Activated effector memory CD4-positive, alpha-beta T cell treated with Interleukin-2 at 50 U/mL for 16 hours (primary cell): ENCODE data around the gene RALGPS1.

Experiments
- DNase-seq: peaks from one replicate; pipeline ENCODE4 v3.0.0-alpha.2; 2020

RALGPS1 gene

DNA sequence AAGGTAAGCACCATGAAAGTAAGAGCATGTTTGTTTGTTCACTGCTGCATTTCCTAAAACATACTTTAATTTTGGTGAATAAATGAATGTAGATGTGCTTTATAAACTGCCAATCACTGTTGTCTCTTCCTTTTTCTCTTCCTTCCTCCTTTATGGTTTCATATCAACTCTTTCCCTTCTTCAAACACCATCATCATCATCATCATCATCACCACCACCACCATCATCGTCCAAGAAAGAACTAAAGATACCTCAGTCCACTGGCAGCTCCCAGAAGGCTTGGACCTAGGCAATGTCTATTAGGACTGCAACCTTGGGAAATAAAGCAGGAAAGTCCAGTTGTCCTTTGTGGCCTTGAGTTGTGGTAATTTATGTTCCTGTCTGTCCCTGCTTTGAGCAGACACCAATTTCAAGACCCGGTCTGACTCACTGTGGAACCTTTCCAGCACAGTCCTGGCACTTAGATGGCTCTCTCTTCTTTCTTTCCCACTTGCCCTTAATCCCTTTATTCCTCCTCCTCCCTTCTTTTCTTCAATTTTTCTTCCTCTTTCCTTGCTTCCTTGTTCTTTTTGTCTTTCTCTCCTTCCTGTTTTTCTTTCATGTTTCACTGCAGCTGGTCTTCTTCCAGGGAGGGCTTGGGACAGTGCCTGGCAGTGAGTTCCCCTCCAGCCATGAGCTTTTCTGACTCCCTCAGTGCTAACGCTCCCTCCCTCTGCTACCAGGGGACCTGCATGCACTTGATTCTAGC lies 108.5 kb downstream of the RALGPS1 start:
- DNase-seq, result no peak

- no peak for DNase-seq
Observed at GRCh38 chr9:127025042-127025441, 110.5 kb downstream of the RALGPS1 start.

GRCh38 chr9:127027694-127028093 lies 113.1 kb downstream of the RALGPS1 start:
- DNase-seq, result no peak

GRCh38 chr9:127029548-127029947 lies 115.0 kb downstream of the RALGPS1 start:
- no peak for DNase-seq

GRCh38 chr9:127030814-127031740 lies 116.5 kb downstream of the RALGPS1 start:
- DNase-seq, result no peak

- no peak for DNase-seq
Observed at GRCh38 chr9:127032256-127032655, 117.7 kb downstream of the RALGPS1 start.

DNA sequence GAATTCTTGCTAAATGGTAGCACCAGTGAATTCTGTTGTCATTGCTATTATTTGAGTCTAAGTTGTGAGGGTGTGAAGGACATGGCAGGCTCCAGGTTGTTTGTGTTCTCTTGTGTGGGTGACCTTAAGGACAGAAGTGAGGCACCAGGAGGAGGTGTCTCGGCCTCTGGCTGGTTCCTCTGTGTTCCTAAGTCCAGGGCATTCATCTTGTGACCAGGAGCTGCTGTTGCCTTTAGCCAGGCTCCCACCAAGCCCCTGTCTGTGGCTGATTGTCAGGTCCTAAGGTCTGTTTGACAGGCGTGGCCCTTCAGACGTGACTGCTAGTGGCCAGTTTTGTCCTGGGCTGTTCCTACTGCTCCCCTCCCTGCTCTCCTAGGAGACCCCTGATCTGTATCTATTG lies 118.5 kb downstream of the RALGPS1 start:
- no peak for DNase-seq

- DNase-seq, result no peak
Observed at GRCh38 chr9:127033789-127034188, 119.2 kb downstream of the RALGPS1 start.

DNA sequence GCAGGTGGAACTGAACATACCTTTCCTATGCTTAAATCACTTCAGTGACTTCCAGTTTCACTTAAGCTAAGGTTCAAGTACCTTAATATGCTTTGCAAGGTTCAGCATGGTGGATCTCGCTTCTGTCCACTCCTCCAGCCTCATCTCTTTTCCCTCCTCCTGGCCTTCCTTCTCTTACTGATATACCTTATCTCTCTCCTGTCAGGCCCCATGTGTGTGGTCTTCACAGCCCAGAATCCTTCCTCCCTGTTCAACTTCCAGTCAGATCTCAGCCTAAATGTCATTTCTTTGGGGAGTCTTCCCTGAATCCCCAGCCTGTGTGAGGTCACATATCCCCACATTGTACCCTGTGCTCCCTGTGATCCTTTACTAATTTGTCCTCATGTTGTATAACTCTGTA lies 120.1 kb downstream of the RALGPS1 start:
- no peak for DNase-seq

- DNase-seq, result no peak
Observed at GRCh38 chr9:127035423-127035822, 120.8 kb downstream of the RALGPS1 start.

DNA sequence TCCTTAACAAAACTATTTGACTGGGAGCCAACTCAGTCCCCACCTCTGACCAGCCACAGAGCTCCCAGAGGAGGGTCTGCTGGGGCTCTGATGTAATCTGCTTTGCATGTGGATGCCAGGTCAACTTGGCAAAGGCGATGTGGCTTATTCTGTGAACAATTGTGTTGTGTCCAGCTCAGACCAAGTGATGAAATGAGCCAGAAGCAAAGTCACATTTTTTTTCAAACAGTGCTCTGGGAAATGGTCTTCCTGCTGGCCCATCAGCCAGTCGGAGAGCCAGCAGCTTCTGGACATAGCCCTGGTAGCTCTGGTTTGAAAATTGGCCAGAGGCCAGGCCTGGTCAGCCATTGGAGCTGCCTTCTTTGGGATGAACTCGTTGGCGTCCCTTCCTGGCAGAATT lies 121.4 kb downstream of the RALGPS1 start:
- no peak for DNase-seq

DNA sequence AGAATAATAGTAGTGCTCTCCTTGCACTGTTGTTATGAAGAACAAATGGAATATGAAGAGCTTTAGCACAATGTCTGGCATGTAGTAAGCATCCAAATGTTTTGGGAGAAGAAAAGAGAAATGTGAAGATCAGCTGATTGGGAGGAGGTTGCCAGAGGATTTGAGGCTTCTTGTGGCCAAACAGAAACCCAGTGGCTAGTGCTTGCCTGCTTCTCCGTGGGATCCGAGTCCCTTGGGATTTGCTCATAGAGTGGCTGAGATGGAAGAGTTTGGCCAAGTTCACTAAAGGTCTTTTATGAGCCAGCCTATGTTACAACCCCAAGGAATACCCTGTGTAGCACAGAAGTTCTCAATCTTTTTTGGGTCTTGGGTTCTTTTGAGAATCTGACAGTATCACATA lies 121.9 kb downstream of the RALGPS1 start:
- DNase-seq, result no peak

DNA sequence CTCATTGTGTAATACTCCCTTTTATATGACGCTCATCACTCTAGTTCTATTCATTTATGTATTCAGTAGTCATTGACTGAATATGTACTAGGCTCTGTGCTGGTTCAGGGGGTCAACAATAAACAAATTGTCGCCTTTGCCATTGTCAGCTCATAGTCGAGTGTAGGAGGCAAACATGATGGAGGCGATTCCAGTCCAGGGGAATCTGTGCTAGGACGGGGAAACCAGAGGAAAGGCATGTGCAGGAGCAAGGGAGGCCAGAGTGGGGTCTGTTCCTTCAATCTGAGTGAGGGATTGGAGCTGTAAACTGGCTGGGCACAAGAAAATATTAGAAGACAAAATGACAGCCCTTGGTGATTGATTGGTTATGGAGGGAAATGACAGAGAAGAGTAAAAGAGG lies 123.9 kb downstream of the RALGPS1 start:
- DNase-seq, result no peak

DNA sequence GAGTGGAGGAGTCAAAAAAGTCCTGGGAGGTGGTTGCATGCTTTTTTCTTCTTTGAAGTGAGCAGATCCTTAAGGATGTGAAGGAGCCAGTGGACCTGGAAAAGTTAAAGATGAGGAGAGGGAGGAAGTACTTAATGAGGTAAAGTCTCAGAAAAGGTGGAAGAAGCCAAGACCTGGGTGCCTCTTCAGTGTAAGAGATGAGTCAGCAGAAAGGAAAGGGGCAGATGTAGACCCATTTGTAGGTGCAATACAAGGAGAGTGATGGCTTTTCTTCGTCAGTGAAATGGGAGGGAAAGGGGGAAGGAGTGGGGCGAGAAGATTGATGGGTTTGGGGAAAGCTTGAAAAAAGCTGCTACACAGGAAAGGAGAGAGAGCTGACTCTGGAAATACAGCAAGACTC lies 124.9 kb downstream of the RALGPS1 start:
- DNase-seq, result no peak

DNA sequence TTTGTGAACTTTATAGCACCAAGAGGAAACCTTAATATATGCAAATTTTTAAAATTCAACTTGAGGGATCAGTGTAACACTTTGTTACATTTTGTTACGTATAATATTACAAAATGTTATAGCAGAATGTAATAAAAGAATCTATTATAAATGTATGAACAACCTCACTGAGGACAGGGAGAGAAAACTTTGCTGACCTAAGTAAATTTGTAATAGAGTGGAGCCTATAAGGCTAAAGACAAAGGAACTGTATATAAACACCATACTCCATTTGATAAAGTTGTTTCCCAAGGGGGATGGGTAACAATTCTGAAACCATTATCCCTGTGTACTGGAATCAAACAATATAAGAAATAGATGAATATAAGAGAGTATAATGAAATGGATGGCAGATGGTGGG lies 130.6 kb downstream of the RALGPS1 start:
- no peak for DNase-seq

GRCh38 chr9:127047971-127048370 lies 133.4 kb downstream of the RALGPS1 start:
- DNase-seq, result no peak

GRCh38 chr9:127049044-127049443 lies 134.5 kb downstream of the RALGPS1 start:
- DNase-seq, result peak; percentile 14

GRCh38 chr9:127049581-127049980 lies 135.0 kb downstream of the RALGPS1 start:
- no peak for DNase-seq

GRCh38 chr9:127050152-127050551 lies 135.6 kb downstream of the RALGPS1 start:
- no peak for DNase-seq

DNA sequence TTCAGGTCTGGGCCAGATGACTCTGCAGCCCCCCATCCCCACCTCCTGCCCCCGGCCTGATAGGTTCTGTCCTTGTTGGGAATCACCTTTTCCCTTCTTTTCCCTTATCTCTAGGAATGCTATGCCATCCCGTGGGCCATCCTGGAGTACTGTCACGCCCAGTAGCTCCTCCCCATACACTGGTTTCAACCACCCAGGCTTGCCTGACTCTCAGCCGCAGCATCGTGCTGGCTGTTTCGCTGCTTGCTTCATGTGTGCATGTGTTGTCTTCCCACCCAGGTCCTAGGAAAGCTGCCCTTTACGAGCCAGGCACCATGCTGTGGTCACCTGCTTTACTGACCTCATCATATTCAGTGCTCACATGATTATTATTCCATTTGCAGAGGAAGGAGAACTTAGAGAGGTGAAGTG lies 136.0 kb downstream of the RALGPS1 start:
- no peak for DNase-seq

DNA sequence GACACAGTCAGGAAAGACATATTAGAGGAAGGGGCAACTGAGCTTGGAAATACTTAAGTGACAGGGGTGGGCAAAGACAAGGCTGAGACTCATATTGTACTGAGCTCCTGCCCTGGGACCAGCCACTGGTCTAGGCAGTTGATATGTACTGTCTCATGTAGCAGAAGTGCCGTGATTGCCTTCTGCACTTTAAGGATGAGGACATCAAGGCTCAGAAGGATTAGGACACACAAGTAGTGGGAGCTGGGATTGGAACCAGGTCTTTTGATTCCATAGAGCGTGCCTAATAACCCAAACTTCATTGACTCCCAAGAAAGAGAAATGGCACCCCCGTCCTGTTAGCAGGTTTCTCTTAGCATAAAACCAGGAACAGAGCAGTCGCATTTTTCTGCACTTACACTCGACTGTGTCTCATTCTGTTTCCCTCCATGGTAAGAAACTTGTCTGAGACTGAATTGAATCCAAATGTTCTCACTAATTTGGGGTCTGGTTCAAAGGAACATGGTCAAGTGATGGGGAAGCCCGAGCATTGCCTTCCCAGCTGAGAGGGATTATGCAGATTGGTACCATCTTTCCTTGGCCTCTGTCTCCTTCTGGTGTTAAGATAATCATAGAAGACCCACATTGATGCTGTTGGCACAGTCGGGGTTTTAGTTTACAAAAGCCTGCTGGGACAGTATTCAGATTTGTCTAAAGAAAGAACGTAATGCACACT lies 137.5 kb downstream of the RALGPS1 start:
- DNase-seq, result no peak

DNA sequence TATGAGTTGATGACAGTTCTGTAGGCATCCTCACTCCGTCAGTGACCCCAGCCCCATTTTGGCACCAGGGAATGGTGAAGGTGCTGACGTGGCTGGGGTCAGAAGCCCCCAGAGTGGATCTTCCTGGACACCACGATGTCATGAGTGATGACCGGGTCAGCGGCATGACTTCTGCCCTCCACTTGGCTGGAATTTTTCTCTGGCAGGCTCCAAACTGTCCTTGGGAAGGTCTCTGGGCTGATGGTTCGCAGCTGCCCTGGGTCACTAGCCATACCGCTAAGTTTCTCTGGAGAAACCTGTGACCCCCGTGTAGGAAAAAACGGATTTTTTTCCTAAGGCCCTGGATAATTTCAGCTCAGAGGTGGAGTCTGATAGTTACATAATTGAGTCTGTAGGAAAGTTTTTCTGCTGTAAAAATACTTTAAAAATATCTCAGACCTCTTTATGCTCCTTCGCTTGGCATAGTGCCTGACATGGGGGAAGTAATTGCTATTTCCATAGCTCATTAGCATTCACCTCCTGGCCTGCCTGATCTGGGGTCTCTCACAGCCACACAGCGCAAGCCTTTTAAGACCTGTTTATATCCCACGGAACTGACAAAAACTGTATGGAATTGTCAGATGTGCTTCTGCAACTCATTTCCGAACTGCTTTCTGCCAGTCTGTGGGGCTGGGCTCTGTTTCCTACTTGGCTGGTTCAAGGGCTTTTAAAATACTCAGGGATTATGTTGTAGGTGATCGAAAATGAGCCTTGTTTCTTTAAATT lies 138.7 kb downstream of the RALGPS1 start:
- no peak for DNase-seq

GRCh38 chr9:127053960-127054359 lies 139.4 kb downstream of the RALGPS1 start:
- no peak for DNase-seq
